HG03135 (cell line): ENCODE data around the gene PHRF1.

ENCODE experiments used
- ATAC-seq: cut with Tn5 transposase; IDR thresholded peaks from one replicate; pipeline ENCODE4 v1.9.1; 2021; ENCODE audit warnings: mild to moderate bottlenecking, moderate library complexity; ENCODE audit not compliant: unreplicated experiment

The PHRF1 gene, protein sequence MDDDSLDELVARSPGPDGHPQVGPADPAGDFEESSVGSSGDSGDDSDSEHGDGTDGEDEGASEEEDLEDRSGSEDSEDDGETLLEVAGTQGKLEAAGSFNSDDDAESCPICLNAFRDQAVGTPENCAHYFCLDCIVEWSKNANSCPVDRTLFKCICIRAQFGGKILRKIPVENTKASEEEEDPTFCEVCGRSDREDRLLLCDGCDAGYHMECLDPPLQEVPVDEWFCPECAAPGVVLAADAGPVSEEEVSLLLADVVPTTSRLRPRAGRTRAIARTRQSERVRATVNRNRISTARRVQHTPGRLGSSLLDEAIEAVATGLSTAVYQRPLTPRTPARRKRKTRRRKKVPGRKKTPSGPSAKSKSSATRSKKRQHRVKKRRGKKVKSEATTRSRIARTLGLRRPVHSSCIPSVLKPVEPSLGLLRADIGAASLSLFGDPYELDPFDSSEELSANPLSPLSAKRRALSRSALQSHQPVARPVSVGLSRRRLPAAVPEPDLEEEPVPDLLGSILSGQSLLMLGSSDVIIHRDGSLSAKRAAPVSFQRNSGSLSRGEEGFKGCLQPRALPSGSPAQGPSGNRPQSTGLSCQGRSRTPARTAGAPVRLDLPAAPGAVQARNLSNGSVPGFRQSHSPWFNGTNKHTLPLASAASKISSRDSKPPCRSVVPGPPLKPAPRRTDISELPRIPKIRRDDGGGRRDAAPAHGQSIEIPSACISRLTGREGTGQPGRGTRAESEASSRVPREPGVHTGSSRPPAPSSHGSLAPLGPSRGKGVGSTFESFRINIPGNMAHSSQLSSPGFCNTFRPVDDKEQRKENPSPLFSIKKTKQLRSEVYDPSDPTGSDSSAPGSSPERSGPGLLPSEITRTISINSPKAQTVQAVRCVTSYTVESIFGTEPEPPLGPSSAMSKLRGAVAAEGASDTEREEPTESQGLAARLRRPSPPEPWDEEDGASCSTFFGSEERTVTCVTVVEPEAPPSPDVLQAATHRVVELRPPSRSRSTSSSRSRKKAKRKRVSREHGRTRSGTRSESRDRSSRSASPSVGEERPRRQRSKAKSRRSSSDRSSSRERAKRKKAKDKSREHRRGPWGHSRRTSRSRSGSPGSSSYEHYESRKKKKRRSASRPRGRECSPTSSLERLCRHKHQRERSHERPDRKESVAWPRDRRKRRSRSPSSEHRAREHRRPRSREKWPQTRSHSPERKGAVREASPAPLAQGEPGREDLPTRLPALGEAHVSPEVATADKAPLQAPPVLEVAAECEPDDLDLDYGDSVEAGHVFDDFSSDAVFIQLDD (N-terminal part only)

DNA sequence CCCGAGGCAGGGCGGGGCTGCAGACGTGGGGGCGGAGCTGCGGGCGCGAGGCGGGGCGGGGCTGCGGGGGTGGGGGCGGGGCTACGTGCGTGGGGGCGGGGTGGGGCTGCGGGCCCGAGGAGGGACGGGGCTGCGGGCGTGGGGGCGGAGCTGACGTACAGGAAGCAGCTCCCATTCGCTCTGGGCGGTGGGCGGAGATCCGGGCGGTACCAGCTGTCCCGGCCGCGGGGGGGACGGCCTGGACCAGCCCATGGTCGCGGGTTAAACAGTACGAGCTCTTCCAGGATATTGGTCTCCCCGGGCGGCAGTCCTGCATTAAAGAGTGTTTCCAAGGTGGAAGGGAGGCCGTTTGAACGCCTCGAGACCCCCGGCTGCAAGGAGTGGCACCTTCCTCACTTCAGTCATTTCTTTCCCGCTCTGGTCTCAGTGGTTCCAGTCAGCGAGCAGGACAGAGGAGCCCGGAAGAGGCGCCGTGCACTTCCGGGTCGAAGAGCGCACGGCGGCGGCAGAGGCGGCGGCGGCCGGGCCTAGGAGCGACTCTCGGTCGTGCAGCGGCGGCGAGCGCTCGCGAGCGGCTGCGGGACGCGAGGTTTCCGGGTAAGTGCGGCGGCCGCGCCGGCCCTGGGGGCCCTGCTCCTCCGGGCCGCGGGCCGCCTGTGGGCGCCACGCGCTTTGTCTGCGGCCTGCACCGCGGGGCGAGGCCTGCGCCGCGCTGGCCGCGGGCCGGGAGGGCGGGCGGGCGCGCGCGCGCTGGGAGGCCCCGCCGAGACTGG is at the start of gene PHRF1:
PHRF1 (plus strand) TSS at position 475 of the 773 bp plus-strand sequence. CDS start 5,043 bp downstream, outside the sequence.
- peak; percentile 76 for ATAC-seq

DNA sequence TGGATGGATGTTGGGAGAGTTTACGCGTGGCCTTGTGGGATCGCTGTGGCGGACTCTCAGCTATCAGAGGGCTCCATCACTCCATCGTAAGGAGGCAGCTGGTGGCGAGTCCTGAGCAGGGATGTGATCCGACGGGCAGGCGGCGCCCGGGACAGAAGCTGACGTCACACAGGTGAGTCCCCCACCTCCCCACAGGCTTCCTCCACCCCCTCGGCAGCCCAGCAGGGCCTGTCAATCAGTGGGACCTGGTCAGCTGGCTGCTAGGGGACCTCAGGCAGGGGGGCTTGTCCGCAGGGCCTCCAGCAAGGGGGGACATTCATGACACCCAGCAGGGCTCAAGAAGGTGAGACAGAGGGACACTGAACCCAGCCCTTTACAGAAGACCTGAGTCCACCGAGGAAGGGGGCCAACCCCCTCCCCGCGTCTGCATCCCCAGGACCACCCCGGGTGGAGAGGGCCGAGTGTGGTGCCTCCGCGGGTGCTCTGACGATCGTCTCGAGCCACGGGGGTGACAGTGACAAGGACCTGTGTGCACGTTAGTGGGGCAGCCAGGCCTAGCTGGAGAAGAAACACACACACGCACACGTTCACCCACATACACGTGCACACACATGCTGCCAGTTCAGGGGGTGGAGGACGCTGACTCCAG is 48.0 kb upstream of the PHRF1 start:
- ATAC-seq = no peak

DNA sequence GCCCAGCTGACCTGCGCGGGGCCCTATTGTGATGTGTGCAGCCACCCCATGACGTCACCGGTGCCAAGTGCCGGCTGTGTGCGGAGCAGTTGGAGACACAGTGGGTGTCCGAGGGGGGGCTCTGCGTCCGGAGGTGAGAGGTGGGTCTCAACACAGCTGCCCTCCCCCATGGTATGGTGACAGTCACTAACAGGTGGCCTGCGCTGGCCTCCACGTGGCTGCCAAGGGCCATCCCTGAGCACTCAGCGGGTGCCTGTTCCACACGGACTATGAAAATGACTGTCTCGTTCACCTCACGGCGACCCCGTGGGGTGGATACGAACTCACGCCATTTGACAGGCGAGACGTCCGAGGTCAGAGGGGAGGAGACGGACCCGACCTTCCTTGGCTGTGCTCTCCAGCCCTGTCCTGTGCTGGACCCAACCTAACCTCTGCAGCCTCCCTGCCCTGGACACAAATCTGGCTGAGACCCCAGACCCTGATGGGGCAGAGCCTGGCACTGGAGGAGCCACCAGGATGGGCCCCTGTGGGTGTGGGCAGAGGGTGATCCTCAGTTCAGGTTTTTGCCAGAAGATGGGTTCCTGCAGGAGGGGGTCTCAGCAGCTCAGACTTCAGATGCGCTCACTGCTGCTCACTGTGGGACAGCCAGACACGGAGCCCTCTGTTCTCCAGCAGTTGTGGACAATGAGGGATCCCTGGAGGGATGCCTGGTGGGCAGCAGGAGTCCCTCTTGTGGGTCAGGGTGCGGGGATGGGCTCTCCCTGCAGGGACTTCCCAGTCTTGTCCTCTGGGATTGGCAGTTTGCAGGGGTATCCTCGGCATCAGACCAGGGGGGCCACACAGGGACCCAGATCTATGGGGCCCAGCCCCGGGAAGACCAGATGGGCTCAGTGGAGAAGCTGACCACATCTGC is 47.2 kb upstream of the PHRF1 start:
- ATAC-seq = no peak

DNA sequence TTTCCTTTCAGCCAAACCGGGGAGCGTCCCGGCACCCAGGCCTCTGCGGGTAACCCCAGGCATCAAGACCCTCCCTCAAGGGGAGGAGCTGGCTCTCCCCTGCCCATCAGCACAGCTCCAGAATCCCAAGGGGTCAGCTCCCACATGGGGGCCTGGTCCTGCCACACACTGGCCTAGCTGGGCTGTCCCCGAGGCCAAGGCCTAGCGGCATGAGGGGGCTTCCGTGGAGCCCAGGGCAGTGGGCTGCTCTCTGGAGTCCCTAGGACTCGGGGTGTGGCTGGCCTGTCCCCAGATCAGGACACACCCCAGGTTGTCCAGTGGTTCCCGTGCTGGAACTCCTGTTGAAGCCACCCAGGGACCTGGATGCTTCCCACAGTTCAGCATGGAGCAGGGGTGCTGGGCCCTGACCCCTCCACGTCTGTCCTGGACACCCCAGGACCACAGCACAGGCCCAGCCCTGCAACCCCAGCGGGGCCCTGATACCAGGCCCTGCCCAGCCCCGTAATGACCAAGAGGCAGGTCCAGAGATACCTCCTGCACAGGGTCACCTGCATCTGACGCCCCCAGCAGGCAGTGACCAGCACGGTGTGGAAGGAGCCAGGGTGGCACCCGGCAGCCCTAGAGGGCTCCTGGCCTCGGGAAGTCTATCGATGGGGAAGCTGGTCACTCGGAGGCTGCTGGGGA is 46.4 kb upstream of the PHRF1 start:
- no peak for ATAC-seq

DNA sequence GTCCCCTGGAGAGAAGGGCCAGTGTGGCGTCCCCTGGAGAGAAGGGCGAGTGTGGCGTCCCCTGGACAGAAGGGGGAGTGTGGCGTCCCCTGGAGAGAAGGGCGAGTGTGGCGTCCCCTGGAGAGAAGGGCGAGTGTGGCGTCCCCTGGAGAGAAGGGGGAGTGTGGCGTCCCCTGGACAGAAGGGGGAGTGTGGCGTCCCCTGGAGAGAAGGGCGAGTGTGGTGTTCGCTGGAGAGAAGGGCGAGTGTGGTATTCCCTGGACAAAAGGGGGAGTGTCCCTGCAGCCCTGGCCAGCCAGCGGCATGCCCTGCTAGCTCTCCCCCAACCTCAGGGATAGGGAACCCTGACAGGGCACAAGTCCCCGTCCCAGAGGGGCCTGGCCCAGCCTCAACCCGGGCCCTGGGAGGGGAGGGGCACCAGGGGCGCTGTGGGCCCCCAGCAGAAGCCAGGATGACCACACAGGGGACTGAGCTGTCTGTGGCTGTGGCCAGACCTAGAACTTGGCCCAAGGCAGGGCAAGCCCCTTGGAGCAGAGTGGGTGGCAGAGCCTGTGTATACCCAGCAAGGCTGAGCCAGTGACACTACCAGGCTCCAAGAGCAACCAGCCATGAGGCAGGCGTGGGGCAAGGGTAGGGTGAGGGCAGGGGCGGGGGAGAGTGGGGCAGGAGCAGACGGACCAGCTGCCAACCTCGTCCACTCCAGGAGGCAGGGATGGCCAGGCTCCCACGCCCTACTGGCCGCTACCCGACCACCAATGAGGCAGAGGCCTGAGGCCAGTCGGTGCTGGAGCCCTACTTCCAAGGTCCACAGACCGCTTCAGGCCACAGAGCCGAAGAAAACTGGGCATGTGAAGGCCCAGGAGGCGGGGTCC is 45.1 kb upstream of the PHRF1 start:
- ATAC-seq = no peak

DNA sequence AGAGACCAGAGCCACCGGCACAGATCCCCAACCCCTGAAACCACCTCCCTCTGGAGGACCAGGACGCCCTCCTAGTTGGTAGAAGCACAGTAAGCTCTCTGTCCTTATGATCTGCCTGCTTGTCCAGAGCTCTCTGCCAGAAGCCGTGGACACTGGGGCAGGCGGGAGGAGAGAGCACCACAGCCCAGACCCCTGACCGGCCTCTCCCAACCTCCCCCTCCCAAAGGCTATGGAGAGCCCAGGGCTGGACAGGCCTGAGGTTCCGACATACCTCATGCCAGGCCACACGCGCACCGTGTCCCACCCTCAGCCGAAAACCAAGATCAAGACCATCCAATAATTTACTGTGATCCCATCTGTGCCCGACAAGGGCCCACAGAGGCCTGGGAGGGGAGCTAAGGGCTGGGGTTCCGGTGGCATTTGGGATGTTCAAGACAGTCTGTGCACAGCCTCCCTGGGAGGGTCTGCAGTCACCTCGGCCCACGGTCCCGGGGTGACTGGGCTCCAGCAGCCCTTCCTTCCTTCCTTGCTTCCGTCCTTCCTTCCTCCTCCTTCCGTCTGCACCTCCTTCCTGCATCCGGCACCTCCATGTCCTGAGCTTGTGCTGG is 44.2 kb upstream of the PHRF1 start:
- no peak for ATAC-seq

DNA sequence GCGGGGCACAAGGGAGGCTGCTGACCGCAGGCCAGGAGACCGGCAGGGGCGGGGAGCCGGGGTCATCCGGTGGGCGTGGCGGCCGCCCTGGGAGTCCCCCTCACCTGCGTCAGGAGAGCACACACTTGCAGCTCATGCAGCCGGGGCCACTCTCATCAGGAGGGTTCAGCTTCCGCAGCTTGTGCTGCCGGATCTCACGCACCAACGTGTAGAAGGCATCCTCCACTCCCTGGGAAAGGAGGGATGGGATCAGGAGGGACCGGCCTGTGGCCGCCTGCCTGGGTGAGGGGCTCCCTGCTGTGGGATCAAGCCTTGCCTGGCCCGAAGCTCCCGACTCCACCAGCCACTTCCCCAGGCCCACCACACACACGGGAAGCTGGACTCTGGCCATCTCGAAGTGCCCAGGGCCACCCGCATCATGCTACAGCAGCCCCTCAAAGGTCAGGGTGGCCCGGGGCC is 43.7 kb upstream of the PHRF1 start:
- no peak for ATAC-seq

DNA sequence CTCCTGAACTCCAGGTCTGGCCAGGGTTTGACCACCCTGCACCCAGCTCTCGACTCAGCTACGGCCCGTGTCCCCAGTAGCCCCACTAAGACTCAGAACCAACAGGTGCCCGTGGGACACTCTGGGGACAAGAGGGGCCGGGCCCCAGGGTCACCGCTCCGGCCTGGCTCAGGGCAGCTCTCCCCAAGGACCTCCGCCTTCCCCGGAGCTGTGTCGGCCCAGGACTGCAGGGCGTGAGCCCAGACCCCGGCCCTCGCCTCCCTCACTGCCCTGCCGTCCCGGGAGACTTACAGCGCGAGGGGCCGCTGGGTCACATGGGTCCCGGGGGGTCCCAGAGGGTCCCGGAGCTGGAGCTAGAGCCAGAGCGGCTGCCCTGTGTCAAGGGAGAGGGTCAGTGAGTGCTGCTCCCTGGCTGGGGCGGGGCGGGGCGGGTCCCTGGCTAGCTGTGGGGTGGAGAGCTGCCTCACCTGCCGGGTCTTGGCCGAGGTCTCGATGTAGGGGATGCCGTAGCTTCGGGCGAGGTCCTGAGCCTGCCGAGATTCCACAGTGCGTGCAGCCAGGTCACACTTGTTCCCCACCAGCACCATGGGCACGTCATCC is 43.2 kb upstream of the PHRF1 start:
- no peak for ATAC-seq

DNA sequence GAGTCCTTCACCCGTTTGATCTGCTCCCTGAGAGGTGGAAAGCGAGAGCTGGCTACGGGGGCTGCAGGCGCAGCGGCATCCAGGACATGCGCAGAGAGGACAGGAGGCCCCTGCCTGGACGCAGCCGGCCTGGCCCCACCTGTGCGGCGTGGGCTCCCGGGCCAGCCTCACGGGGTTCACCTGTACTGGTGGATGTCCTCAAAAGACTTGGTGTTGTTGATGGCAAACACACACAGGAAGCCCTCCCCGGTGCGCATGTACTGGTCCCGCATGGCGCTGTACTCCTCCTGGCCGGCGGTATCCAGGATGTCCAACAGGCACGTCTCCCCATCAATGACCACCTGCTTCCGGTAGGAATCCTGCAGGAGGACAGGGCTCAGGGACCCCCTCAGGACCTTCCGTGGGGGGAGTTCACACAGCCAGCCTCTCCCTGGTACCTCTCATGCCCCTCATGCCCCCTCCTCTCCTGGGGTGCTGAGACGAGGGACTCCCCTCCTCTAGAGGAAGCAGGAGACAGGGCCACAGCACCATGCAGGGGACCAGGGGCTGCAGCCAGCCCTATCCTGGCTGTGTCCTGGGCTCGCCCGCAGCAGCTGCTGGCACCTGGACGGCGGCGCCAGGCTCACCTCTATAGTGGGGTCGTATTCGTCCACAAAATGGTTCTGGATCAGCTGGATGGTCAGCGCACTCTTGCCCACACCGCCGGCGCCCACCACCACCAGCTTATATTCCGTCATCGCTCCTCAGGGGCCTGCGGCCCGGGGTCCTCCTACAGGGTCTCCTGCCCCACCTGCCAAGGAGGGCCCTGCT is 42.5 kb upstream of the PHRF1 start:
- no peak for ATAC-seq

DNA sequence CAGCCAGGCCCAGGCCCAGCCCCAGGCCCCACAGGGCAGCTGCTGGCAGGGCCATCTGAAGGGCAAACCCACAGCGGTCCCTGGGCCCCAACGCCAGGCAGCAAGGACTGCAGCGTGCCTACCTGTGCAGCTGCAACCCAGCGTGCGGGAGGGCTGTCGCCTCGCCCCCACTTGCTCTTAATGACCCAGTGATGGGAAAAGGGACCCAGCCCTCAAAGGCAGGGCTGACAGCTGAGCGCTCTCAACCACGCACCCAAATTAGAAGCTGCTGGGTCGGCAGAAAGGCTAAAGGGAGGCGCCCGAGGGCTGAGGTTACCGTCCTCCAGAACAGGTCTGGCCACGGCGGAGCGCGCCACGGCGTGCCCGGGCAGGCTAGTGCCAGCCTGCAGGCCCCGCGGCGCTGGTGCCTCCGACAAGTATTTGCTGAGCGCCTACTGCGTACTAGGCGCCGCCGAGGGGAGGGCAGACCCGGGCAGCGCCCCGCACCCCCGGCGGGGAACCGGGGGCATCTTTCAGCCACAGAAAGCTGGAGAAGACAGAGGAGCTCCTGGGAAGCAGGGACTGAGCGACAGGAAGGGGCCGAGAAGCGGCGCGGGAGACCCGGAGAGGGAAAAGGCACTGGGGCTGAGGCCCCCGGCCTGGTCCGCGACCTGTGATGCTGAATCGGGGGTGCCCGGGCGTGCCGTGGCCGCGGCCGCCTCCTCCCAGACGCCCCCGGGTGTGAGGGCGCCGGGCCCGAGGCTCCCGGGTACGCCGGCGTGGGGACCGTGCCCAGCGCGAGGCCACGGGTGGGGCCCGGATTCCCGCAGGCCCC is 41.7 kb upstream of the PHRF1 start:
- no peak for ATAC-seq

DNA sequence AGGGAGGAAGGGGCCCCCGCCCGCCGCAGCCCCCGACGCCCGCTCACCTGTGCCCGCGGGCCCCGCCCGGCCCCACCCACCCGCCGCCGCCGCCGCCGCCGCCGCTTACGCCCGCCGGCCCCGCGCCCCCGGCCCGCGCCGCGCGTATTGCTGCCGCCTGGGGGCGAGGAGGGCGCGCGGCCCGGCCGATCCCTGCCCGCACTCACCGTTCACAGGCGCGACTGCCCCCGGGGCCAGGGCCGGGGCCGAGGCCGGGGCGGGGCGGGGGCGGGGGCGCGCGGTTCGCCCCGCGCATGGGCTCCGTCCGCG is 41.1 kb upstream of the PHRF1 start:
- no peak for ATAC-seq

DNA sequence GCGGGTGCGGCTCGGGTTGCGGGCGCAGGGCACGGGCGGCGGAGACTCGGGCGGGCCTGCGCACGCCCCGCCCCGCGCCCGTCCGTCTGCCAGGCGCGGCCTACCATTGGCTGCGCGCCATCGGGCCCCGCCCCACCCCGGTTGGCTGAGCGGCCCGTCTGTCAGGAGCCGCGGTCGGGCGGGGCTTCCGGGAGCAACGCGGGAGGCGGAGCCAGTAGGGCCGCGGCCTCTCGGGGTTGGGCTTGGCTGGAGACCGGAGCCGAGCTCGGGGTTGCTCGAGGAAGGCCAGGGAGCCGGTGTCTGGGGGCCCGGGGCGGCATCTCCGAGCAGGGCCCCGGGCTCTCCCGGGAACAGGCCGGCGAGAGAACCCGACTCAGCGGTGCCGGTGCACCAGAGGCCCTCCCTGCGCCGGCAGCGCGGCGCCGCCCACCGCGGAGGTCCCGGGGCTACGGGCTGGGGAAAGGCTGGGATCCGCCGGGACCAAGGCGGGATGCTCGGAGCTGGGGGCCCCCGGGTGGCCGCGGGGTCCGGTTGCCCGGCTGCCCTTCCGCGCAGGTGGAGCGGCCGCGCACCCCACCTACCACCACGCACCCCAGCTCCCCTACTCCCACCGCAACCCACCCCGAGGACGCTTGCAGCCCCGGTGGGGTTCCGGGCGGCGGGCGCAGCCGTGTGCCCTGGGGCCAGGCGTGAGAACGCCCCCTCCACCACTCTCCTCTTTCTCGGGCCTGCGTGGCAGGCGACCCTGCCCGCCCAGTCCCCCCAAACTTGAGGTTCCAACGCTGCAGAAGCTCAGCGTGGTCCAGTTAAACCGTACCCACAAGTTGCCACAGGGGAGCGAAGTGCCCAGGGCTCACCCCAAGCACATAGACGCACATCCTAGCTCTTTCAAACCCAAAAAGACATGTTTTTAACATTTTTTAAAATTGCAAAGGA is 40.5 kb upstream of the PHRF1 start, which contains the start of gene HRAS:
HRAS (minus strand) TSS at position 58 of the 936 bp plus-strand sequence.
- peak; percentile 60 for ATAC-seq

DNA sequence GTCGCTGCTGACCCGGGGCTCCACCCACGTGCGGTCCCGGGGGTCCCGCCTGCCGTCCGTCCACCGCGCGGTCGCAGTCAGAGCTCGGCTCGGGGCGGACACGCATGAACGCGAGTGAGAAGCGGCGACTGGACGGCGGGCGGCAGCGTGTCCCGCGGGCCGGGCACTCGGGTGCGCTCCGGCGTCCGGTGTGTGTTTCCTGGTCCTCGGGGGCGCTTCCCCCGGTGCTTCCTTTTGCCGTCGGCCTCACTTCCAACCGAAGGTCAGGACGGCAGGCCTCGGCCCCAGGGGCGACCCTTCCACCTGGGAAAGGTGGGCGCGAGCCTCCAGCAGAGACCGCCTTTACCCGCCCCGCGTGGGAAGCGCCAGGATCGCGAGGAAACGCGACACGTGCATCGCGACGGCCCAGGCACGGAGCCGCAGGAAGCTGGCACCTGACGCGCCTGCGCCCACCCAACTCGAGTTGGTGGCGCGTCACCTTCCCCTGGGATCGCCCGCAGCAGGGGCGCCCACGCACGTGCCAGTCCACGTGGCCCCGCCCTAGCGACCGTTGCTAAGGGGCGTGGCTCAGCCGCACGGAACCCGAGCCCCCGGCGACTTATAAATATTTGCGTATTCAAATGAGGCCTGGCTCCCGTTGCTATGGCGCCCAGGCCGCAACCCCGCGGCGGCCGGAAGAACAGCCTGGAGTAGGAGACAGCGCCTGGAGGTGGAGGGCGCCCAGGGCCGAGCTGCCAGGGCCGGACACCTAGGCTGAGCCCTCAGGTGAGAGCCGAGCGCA is 39.2 kb upstream of the PHRF1 start, which contains the start of gene LRRC56:
LRRC56 (plus strand) TSS at position 687 of the 781 bp plus-strand sequence. CDS start 3,158 bp downstream, outside the sequence.
- ATAC-seq = peak; percentile 48
